CD4-positive, alpha-beta T cell treated with Interleukin-15 for 4 hours (primary cell): Measurements from ENCODE around the gene OR51V1.

ENCODE experiments used
- DNase-seq: peaks from one replicate; pipeline ENCODE4 v3.0.0-alpha.2; 2020; ENCODE audit warnings: low spot score

The OR51V1 gene

GRCh38 chr11:5230266-5230665 is 29.8 kb upstream of the OR51V1 start:
- no peak for DNase-seq

GRCh38 chr11:5229796-5230195 is 29.3 kb upstream of the OR51V1 start:
- no peak for DNase-seq

- no peak for DNase-seq
Observed at GRCh38 chr11:5229356-5229755, 28.9 kb upstream of the OR51V1 start.

GRCh38 chr11:5228124-5228523 is 27.6 kb upstream of the OR51V1 start:
- DNase-seq, result no peak

GRCh38 chr11:5227681-5228080 is 27.2 kb upstream of the OR51V1 start:
- no peak for DNase-seq

- DNase-seq, result no peak
Observed at GRCh38 chr11:5226732-5227310, 26.3 kb upstream of the OR51V1 start, which contains the start of gene HBB. Gene HBB (minus strand): TSS chr11:5227071. CDS start chr11:5227021, 50 bp downstream.

GRCh38 chr11:5225480-5225871 is 25.0 kb upstream of the OR51V1 start:
- no peak for DNase-seq

GRCh38 chr11:5224538-5225479 is 24.3 kb upstream of the OR51V1 start:
- DNase-seq, result no peak

- DNase-seq, result no peak
Observed at GRCh38 chr11:5223686-5224085, 23.2 kb upstream of the OR51V1 start.

- DNase-seq, result no peak
Observed at GRCh38 chr11:5223146-5223545, 22.7 kb upstream of the OR51V1 start.

- no peak for DNase-seq
Observed at GRCh38 chr11:5210376-5210885, 9.9 kb upstream of the OR51V1 start.

GRCh38 chr11:5204787-5205186 is 4.3 kb upstream of the OR51V1 start:
- no peak for DNase-seq

GRCh38 chr11:5203366-5203765 is 2.9 kb upstream of the OR51V1 start:
- no peak for DNase-seq

- no peak for DNase-seq
Observed at GRCh38 chr11:5198285-5198684, 2.2 kb downstream of the OR51V1 start.

GRCh38 chr11:5197536-5197935 is 2.9 kb downstream of the OR51V1 start:
- no peak for DNase-seq

- DNase-seq, result no peak
Observed at GRCh38 chr11:5196731-5197130, 3.8 kb downstream of the OR51V1 start.

- DNase-seq, result no peak
Observed at GRCh38 chr11:5196067-5196466, 4.4 kb downstream of the OR51V1 start.

GRCh38 chr11:5192738-5193137 is 7.7 kb downstream of the OR51V1 start:
- no peak for DNase-seq

GRCh38 chr11:5188201-5188600 is 12.3 kb downstream of the OR51V1 start:
- DNase-seq, result no peak

- DNase-seq, result no peak
Observed at GRCh38 chr11:5178046-5178837, 22.2 kb downstream of the OR51V1 start.

- no peak for DNase-seq
Observed at GRCh38 chr11:5174934-5175333, 25.5 kb downstream of the OR51V1 start.

GRCh38 chr11:5171856-5172255 is 28.6 kb downstream of the OR51V1 start:
- DNase-seq, result no peak
